IPS-15b (cell line): Measurements from ENCODE around the gene COX5B.

Source experiments
- H3K27me3 ChIP-seq: one replicate; pipeline ENCODE4 v1.6.1; 2013; ENCODE audit warnings: low read length; ENCODE audit not compliant: control insufficient read depth, insufficient read depth
- H3K36me3 ChIP-seq: one replicate; pipeline ENCODE4 v1.6.1; 2013; ENCODE audit warnings: low read length; ENCODE audit not compliant: control insufficient read depth, insufficient read depth
- H3K4me1 ChIP-seq: one replicate; pipeline ENCODE4 v1.6.1; 2013; ENCODE audit warnings: mild to moderate bottlenecking, low read length; ENCODE audit not compliant: control insufficient read depth, insufficient read depth
- H3K4me3 ChIP-seq: one replicate; pipeline ENCODE4 v1.5.1; 2013; ENCODE audit warnings: low read depth, low read length
- H3K9ac ChIP-seq: one replicate; pipeline ENCODE4 v1.6.1; 2013; ENCODE audit warnings: low read depth, mild to moderate bottlenecking, low read length
- H3K9me3 ChIP-seq: one replicate; pipeline ENCODE4 v1.6.1; 2013; ENCODE audit warnings: mild to moderate bottlenecking, low read length; ENCODE audit not compliant: control insufficient read depth, insufficient read depth

The COX5B gene

DNA sequence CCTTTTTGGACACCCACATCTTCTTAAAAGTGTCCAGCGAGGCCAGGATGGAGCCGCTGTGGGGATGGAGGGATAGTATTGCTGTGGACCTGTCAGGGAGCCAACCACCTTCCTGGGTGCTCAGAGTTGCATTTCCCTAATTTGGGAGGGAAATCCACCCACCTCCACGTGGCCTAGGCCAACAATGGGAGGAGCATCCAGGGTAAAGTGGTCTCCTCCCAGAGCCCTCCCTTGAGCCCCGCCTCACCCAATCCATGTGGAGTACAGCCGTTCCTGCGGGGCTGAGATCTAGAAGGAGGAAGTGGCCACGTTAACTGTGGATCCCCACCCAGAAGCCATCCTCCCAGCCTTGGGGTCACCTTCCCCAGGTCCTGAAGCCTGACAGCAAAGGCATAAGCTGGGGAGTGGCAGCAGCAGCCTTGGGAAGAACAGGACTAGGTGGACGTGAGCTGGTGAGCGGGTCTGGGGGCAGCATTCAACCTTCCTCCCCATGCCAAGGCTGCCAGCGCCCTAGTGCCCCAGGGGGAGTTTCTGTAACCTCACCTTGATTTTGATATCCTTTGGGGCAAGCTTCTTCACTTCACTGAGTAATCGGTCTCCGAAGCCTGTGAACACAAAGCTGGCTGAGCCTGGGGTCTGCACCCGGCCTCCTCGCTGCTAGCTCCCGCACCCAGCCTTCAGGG, 11.2 kb downstream of the COX5B start:
- Histone ChIP-seq H3K36me3 (peaks cover 31% of the 10 kb centered on the region), H3K4me1 (peaks cover under 1% of the 10 kb centered on the region)

DNA sequence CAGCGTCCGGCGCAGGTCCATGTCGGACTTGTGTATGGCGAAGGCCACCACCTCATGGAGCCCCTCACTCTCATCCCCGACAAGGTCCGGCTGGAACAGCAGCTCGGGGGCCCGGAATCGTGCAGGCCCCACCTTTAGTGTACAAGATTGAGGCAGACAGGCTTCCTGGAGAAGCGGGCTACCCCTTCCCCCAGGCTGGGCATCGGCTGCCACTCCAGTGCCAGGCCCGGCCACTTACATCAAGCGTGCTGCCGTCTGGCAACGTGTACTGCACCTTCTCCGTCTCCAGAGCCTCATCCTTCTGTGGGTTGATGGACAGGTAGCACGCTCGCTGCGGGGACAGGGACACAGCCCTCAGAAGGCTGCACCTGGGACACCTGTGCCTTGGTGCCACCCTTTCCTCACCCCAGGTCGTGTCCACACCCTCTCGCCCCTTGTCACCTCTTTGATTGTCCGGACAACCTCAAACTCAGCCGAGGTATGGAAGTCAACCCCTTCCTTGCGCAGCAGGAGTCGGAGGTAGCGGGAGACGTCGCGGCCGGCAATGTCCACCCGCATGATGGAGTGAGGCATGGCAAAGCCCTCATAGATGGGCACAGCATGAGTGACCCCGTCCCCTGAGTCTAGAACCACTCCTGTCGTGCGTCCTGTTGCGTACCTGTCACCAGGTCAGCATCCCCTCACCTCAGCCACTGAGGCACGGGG, 12.3 kb downstream of the COX5B start:
- Histone ChIP-seq H3K4me3 (no peak overlapping the region), H3K9me3 (no peaks in the 10 kb centered on the region), H3K36me3 (peaks cover 31% of the 10 kb centered on the region), H3K27me3 (no peaks in the 10 kb centered on the region), H3K9ac (no peak overlapping the region), H3K4me1 (peaks cover 5% of the 10 kb centered on the region)

More for the DNA sequence above, 11.2 kb downstream of the COX5B start:
- Histone ChIP-seq H3K27me3 (no peaks in the 10 kb centered on the region), H3K9ac (no peak overlapping the region), H3K9me3 (no peaks in the 10 kb centered on the region), H3K4me3 (no peak overlapping the region)

DNA sequence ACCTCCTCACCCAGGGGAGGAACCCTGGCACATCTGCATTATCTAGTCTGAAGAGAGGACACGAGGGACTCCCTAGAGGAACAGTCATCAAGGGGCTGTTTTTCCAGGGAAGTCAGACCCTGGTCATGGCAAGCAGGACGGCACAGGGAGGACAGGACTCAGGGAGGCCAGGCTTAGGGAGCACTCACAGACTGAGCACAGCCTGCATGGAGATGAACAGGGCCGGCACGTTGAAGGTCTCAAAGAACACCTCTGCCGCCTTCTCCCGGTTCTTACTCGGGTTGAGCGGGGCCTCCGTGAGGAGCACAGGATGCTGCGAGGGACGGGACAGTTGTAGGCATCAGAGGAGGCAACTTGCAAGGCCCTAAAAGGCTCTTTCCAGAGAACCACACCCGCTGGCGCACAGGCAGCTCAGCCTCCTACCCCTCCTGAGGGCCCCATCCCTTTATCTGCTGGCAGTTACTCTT, 12.9 kb downstream of the COX5B start:
- Histone ChIP-seq H3K27me3 (no peaks in the 10 kb centered on the region), H3K4me3 (no peak overlapping the region), H3K9ac (no peak overlapping the region), H3K36me3 (peaks cover 31% of the 10 kb centered on the region), H3K4me1 (peaks cover 5% of the 10 kb centered on the region), H3K9me3 (no peaks in the 10 kb centered on the region)

DNA sequence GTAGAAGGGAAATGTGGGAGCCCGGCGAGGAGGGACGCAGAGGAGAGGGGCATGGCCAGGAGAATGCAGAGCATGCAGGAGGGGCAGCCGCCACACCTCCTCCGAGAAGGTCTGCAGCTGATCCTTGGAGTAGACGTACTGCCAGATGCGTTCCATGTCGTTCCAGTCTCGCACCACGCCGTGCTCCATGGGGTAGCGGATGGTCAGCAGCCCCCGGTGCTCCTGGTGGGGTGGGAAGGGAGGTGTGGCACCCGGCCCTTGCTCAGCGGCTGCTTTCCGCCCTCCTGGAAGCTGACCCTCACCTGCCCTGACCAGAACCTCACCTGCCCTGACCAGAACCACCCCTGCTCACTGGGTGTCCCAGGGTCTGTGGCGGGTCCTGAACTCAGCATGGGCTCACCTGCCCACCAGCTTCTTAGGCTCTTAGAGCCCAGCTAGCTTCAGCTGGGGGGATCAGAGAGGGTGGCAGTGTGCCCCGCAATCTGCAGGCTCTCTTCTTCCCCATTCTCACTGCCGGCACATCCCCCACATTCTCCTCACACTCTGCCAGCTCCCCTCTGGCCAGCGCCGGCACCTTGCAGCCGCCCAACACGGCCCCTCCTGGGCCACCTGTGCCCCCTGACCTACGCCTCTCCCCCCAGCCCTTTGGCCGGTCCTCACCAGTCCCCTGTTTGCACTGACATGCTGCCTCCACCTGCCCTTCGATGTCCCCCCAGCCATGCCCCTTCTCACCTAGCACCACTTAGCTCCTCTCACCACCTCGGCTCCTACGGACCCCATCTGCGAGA, 13.6 kb downstream of the COX5B start:
- H3K4me3 ChIP-seq: no peak overlapping the region
- peaks cover 5% of the 10 kb centered on the region for H3K4me1 ChIP-seq
- H3K36me3 ChIP-seq: peaks cover 31% of the 10 kb centered on the region
- H3K9ac ChIP-seq: no peak overlapping the region
- no peaks in the 10 kb centered on the region for H3K9me3 ChIP-seq
- H3K27me3 ChIP-seq: no peaks in the 10 kb centered on the region

DNA sequence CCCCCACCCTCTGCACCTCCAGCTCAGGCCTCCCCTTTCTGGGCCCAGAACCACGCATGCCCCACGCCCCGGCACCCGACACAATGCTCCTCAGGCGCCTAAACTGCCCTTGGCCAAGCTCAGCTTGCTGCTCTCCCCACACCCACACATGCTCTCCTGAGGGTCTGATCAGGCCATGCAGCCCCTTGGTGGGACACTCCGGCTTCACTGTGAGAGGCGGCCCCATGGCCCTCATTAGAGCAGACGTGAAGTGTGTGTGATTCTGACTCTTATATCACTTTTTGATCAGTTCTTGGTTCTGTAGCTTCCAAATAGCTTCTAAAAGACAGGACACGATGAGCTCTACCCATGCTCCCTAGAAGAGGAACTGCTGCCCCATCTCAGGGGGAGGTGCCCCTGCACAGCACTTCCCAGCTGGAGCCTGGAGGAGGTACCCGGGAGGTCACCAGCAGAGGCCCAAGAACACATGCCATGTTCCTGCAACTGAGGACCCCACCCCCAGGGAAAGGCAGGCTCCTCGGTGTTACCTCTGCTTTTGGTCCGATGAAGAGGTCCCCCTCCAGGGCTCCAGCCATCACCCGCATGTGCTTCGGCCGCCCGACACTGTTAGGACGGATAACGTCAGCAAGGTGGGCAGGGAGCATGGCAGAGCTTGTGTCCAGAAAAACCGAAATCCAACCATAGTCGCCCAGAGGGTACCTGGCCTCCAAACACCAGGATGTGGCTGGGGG, 14.3 kb downstream of the COX5B start:
- no peaks in the 10 kb centered on the region for H3K9me3 ChIP-seq
- no peak overlapping the region for H3K9ac ChIP-seq
- peaks cover 5% of the 10 kb centered on the region for H3K4me1 ChIP-seq
- H3K36me3 ChIP-seq: peaks cover 31% of the 10 kb centered on the region
- H3K27me3 ChIP-seq: no peaks in the 10 kb centered on the region
- no peak overlapping the region for H3K4me3 ChIP-seq

DNA sequence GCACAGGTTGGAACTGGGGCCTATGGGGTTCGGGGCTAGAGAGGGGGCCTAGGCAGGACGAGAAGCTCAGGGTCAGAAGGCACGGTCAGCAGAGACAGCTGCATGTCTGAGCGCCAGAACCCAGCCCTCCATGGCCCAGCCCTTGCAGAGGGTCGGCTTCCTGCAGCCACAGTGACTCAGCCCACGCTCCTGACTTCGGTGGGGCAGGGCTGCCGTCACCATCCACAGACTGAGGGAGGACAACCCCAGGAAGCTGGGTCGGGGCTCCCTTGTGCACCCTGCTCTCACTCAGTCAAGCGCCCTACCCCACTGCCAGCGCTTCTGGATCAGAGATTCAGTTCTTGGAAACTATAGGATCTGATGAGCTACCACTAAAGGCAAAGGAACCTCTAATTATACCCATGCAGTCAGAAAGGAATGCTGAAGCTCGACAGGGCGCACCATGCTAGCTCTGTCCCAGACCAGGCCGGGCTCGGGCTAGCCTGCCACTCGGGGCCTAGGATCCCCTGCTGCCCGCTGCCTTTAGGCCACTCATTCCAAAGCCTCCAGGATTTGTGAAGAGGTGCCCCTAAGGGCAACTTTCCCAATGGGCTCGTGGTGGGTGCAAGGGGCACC, 15.0 kb downstream of the COX5B start:
- Histone ChIP-seq H3K4me3 (no peak overlapping the region), H3K4me1 (peaks cover 5% of the 10 kb centered on the region), H3K9me3 (no peaks in the 10 kb centered on the region), H3K9ac (no peak overlapping the region), H3K36me3 (peaks cover 31% of the 10 kb centered on the region), H3K27me3 (no peaks in the 10 kb centered on the region)

DNA sequence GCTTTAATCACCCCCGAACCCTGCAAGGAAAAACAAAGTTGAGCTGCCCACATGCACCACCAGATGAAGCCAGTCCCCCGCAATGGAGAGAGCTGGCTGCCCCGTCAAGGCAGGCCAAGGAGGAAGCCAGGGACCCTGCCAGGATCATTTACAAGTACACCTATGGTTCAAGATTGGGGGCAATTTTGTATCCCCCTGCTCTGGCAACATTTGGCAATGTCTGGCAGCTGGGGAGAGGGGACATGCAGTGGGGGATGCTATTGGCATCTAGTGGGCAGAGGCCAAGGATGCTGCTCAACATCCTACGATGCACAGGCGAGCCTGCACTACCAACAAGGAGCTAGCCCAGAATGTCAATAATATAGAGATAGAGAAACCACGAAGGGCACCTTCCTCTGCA, 16.1 kb downstream of the COX5B start:
- Histone ChIP-seq H3K9me3 (no peaks in the 10 kb centered on the region), H3K36me3 (peaks cover 20% of the 10 kb centered on the region), H3K4me3 (peak overlapping the region; percentile 77), H3K9ac (no peak overlapping the region), H3K27me3 (no peaks in the 10 kb centered on the region), H3K4me1 (peaks cover 5% of the 10 kb centered on the region)

DNA sequence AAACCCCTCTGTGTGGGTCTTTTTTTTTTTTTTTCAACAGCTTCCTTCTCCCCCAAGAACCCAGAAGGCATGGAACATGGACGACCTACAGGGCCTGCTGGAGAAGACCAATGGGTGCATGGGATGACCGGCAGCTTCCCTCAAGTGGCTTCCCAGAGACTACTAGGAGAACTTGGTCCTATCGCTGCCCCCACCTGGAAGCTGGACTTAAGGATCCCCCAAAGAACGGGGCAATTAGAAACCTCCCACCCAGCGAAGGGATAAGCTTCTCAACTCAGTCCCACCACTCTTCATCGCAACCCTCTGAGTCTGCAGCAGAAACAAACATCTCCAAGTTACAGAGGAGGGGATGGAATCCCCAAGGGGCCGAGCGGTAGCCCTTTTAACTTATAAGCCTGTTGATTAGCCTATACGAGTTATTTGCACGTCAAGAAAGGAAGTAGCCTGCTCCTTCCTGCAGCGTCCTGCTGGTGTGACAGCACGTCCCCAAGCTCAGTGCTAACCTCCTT, 16.6 kb downstream of the COX5B start:
- H3K36me3 ChIP-seq: peaks cover 18% of the 10 kb centered on the region
- peak overlapping the region; percentile 77 for H3K4me3 ChIP-seq
- H3K9ac ChIP-seq: peak overlapping the region; percentile 47
- peaks cover 5% of the 10 kb centered on the region for H3K4me1 ChIP-seq
- H3K9me3 ChIP-seq: no peaks in the 10 kb centered on the region
- H3K27me3 ChIP-seq: no peaks in the 10 kb centered on the region

DNA sequence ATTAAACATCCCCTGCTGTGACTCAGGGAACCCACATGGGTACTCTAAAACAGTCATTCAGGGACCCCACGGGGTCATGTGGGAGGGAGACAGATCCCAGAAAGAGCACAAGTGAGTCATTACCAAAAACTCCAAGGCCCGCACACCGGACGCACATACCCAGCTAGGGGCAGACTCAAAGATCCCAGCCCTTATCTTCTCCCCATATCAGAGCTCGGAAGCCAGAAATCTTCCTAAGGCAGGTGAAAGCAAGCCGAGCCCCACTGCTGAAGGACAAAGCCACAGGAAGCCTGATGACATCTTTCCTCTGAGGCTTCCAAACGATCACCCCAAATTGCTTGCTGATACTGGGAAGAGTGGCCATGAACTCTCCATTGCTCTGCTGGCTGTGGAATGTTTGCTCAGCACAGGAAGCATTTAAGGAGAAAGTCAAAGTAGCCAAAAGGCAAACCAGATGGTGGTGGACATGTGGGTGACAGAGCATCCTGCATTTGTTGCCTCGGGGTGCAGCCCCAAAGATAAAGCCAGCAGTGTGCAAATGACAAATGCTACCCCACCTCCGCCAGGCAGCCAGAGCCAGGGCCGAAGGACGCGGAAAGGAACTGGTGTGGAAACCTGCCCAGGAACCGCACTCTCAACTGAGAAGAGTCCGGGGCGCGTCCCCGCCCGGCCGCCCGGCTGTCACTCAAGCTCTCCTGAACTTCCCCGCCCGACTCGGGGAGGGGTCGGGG, 17.2 kb downstream of the COX5B start:
- H3K36me3 ChIP-seq: peaks cover 15% of the 10 kb centered on the region
- no peaks in the 10 kb centered on the region for H3K9me3 ChIP-seq
- H3K4me1 ChIP-seq: peaks cover 5% of the 10 kb centered on the region
- H3K4me3 ChIP-seq: peak overlapping the region; percentile 77
- H3K9ac ChIP-seq: peak overlapping the region; percentile 62
- H3K27me3 ChIP-seq: no peaks in the 10 kb centered on the region

DNA sequence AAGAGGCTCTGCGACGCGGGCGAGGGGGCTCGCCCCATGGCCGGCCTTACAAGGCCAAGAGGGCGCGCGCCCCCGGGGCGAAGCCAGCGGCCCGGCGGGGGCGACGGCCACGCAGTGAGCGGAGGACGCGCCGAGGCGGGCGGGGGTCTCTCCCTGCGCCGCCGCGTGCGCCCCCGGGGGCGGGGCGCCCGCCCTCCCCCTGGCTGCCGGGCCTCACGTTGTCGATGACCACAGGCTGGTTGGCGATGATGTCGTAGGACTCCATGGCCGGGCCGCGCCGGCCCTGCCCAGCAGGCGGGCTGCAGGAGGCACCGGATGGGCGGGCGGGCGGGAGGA, 17.7 kb downstream of the COX5B start:
- no peaks in the 10 kb centered on the region for H3K9me3 ChIP-seq
- H3K27me3 ChIP-seq: no peaks in the 10 kb centered on the region
- peaks cover 5% of the 10 kb centered on the region for H3K4me1 ChIP-seq
- peak overlapping the region; percentile 62 for H3K9ac ChIP-seq
- peaks cover 9% of the 10 kb centered on the region for H3K36me3 ChIP-seq
- H3K4me3 ChIP-seq: peak overlapping the region; percentile 77
